Fibroblast of skin of left quadriceps (primary cell): ENCODE results near the gene GRAP.
"Not testable (repeated sequence)": the region's sequence is repeated elsewhere in the genome, so short reads cannot be mapped to it uniquely, and the experiment has no call there.

ENCODE experiments used
- DNase-seq, 2 experiments: peaks; one replicate each; pipeline ENCODE4 v3.0.0-alpha.2; 2013; ENCODE audit warnings: low read depth in 2 of 2

Gene GRAP

GRCh38 chr17:19046782-19047375 lies at the start of gene GRAP:
GRAP (minus strand) TSS chr17:19046957; CDS start chr17:19046926, 31 bp downstream.
- DNase-seq = not testable (repeated sequence)

DNA sequence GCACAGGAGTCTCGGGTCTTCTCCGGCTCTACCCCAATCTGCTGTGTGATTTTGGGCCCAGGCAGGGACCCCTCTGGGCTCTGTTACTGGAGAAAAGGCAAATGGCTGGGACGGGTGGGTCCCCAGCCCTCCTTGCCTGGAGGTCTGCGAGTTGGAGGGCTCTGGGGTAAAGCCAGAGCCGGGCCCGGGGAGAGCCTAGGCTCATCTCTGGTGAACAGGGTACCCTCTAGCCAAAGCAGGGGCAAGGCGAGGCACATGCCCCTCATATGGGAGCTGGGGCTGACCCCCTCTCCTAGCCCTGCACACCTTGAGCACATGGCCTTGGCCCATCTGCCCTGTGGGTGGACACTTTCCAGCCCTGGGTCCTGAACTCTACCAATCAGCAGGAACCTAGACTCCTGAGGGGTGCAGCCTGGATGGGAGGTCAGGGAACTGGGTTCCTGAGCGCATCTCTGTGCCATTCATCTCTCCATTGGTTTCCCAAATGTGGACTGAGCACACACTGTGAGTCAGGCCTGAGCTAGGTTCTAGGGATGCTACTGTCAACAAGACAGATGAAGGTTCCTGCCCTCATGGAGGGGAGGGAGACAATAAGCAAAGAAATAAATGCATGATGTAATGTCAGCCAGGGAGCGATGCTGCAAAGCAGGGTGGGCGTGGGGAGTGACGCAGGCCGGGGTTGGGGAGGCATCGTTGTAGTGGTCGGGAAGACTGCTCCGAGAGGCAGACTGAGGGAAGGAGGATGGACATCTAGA lies 47.1 kb upstream of the GRAP start:
- not testable (repeated sequence) for DNase-seq

GRCh38 chr17:19092737-19093683 lies 46.3 kb upstream of the GRAP start:
- DNase-seq = peak in 1 of 2 experiments; percentile 1

- DNase-seq = not testable (repeated sequence)
Measured at GRCh38 chr17:19090058-19090772, 43.5 kb upstream of the GRAP start.

GRCh38 chr17:19088804-19089685 lies 42.3 kb upstream of the GRAP start:
- DNase-seq = not testable (repeated sequence)

- DNase-seq = not testable (repeated sequence)
Measured at GRCh38 chr17:19077386-19077785, 30.6 kb upstream of the GRAP start.

DNA sequence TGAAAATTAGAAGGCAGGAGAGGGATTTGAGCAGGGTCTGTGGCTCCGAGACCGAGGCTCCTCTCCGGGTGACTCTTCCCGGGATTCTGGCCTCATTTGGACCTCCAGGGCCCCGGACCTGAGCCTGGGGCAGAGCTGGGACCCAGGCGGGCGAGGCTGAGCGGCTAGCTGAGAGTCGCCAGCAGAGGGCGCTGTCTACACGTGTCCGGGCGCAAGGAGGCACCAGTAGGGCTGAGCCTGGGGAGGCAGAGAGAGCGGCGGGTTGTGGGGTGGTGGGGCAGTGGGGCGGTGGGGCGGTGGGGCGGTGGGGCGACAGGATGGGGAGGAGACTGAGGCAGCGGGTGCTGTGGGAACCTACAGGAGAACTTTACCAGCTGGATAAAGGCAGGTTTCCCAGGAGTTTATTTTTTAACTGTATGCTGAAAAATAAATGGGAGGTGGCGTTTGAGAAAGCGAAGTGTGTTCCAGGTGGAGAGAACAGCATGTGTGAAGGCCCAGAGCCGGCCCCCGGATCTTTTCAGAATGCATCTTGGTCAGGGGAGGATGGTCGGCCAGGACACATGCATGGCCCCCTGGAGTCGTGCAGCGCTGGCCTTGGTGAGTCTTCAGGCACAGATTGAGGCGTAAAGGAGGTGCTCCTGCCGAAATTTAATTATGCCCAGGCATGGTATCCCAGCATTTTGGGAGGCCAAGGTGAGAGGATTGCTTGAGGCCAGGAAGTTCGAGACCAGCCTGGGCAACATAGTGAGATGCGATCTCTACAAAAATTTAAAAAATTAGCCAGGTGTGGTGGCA lies 29.8 kb upstream of the GRAP start:
- DNase-seq = not testable (repeated sequence)

DNA sequence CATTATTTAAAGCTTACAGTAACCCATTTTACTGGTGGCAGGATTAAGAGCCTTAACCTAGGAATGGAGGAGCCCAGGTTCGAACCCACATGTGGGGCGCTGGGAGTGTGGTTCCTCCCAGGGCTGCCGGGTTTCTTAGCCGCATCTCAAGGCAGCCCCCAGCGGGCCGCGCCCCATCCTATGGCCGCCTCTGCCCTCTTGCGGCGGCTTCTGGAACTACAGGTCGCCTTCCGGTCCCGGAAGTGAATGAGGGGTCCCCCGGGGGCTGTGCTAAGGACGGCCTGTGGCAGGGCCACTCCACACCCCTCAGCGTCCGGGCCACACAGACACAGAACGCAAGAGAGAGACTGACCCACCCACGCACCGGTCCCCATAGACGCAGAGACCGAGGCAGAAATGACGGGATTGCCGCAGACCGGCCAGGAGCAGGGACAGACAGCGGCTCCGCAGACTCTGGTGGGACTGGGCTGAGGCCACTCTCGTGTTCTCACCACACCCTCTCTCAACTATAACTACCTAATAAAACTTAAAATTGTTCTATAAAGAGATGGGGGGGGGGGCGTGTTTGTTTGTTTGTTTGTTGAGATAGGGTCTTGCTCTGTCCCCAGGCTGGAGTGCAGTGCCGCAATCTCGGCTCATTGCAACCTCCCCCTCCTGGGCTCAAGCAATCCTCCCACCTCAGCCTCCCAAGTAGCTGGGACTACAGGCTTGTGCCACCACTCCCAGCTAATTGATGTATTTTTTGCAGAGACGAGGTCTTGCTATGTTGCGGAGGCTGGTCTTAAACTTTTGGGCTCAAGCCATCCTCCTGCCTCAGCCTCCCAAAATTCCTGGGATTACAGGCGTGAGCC lies 23.8 kb upstream of the GRAP start:
- not testable (repeated sequence) for DNase-seq

GRCh38 chr17:19064378-19064777 lies 17.6 kb upstream of the GRAP start:
- peak in 1 of 2 experiments; percentile 0 for DNase-seq

DNA sequence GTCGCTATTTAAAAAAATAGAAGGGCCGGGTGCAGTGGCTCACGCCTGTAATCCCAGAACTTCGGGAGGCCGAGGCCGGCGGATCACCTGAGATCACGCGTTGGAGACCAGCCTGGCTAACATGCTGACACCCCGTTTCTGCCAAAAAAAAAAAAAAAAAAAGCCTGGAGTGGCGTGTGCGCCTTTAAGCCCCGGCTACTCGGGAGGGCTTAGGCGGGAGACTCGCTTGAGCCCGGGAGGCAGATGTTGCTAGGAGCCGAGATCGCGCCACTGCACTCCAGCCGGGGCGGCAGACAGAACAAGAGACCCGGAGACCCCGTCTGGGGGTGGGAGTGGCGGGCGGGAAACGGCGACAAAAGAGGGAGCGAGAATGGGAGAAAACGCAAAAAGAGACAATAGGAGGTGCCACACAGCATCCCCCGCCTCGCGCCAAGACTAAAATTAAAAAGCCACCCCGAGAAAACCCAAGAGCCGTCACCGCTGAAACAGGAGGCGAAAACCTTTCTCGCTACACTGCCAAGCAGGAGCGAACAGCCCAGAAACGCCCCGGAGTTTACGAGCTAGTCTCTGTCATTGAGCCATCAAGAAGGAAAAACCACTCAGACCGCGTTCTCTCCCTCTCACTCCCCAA lies 16.7 kb upstream of the GRAP start:
- DNase-seq = not testable (repeated sequence)

GRCh38 chr17:19062718-19063325 lies 16.1 kb upstream of the GRAP start:
- not testable (repeated sequence) for DNase-seq

DNA sequence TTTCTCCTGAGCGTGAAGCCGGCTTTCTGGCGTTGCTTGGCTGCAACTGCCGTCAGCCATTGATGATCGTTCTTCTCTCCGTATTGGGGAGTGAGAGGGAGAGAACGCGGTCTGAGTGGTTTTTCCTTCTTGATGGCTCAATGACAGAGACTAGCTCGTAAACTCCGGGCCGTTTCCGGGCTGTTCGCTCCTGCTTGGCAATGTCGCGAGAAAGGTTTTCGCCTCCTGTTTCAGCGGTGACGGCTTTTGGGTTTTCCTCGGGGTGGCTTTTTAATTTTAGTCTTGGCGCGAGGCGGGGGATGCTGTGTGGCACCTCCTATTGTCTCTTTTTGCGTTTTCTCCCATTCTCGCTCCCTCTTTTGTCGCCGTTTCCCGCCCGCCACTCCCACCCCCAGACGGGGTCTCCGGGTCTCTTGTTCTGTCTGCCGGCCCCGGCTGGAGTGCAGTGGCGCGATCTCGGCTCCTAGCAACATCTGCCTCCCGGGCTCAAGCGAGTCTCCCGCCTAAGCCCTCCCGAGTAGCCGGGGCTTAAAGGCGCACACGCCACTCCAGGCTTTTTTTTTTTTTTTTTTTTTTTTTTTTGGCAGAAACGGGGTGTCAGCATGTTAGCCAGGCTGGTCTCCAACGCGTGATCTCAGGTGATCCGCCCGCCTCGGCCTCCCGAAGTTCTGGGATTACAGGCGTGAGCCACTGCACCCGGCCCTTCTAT lies 15.4 kb upstream of the GRAP start:
- not testable (repeated sequence) for DNase-seq

GRCh38 chr17:19055447-19055846 lies 8.7 kb upstream of the GRAP start:
- not testable (repeated sequence) for DNase-seq

GRCh38 chr17:19048826-19049225 lies 2.1 kb upstream of the GRAP start:
- not testable (repeated sequence) for DNase-seq

DNA sequence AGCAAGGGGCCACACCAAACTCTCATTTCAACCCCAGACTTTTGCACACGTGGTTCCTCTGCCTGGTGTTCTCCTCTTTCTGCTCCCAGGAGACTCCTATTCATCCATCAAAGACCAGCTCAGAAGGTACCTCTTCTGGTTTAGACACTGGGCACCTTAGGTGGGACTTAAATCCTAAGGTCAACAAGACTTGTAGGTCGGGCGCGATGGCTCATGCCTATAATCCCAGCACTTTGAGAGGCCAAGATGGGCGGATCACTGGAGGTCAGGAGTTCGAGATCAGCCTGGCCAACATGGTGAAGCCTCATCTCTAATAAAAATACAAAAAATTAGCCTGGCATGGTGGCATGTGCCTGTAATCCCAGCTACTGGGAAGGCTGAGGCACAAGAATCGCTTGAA lies 753 bp upstream of the GRAP start:
- DNase-seq = not testable (repeated sequence)

DNA sequence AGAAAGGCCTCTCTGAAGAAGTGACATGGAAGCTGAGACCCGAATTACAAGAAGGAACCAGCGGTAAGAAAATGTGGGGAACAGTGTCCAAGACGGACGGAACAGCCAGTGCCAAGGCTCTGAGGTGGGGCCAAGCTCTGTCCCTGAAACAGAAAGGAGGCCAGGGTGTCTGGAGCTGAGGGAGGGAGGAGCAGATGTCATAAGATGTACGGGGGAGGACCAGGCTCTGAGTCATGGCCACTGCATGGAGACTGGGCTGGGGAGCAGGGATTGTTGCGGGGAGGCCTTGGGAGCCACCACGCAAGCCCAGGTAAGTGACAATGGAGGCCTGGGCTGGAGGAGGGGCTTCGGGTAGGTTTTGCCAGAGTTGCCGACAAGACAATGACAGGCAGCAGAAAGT lies 2.1 kb downstream of the GRAP start:
- not testable (repeated sequence) for DNase-seq

DNA sequence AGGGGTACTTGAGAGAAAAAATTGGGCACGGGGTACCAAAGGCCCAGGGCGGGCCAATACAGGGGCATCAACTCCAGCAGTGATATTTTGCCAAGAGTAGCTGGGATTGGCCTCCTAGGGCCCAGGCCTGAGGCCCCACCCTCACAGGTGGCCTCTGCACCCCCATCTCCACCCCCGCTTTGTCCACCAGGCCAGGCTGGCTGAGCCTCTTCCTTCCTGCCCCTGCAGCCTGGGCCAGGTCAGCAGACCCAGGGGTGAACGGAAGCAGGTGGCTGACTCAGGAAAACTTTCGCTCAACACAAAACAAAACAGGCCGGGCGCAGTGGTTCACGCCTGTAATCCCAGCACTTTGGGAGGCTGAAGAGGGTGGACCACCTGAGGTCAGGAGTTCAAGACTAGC lies 3.7 kb downstream of the GRAP start:
- not testable (repeated sequence) for DNase-seq
